Aorta (tissue), 5 donors: ENCODE data around the gene CNGA4. TPM values are rescaled to one million over a fixed set of nuclear protein-coding genes. Genes with fewer than 3 reads are reported as not detected.
"Not testable (repeated sequence)": the region's sequence is repeated elsewhere in the genome, so short reads cannot be mapped to it uniquely, and the experiment has no call there.

Experiments used
- ATAC-seq: fragments of 200-7000 bp; cut with Tn5 transposase; one replicate; pipeline ENCODE4 v1.9.1; 2022; ENCODE audit warnings: moderate library complexity; ENCODE audit not compliant: low FRiP score
- DNase-seq, 2 donors: peaks; one replicate each; pipeline ENCODE4 v3.0.0-alpha.2; 2020
- H3K27ac ChIP-seq, 2 donors: one replicate each; pipeline ENCODE4 v1.5.1; 2013; ENCODE audit warnings: low read length in 2 of 2, mild to moderate bottlenecking in 2 of 2, moderate library complexity in 2 of 2, control low read depth in 1 of 2, inconsistent platforms in 1 of 2, low read depth in 1 of 2
- H3K27me3 ChIP-seq, 2 donors: one replicate each; pipeline ENCODE4 v1.6.1; 2013; ENCODE audit warnings: control low read depth in 1 of 2, low read length in 1 of 2, mild to moderate bottlenecking in 1 of 2, moderate library complexity in 1 of 2; ENCODE audit not compliant: insufficient read depth in 2 of 2, control insufficient read depth in 1 of 2
- H3K36me3 ChIP-seq, 2 donors: one replicate each; pipeline ENCODE4 v1.6.1; 2013; ENCODE audit warnings: control low read depth in 1 of 2, low read length in 1 of 2, mild to moderate bottlenecking in 1 of 2; ENCODE audit not compliant: insufficient read depth in 2 of 2, control insufficient read depth in 1 of 2
- H3K4me1 ChIP-seq, 2 donors: one replicate each; pipeline ENCODE4 v1.6.1; 2013; ENCODE audit warnings: low read length in 2 of 2, control low read depth in 1 of 2, mild to moderate bottlenecking in 1 of 2, moderate library complexity in 1 of 2; ENCODE audit not compliant: insufficient read depth in 2 of 2, control insufficient read depth in 1 of 2
- H3K4me3 ChIP-seq, 2 donors: one replicate each; pipeline ENCODE4 v1.5.1; 2013; ENCODE audit warnings: low read length in 2 of 2, control low read depth in 1 of 2, mild to moderate bottlenecking in 1 of 2
- H3K9me3 ChIP-seq: one replicate; pipeline ENCODE4 v1.6.1; 2013; ENCODE audit warnings: mild to moderate bottlenecking, low read length; ENCODE audit not compliant: control insufficient read depth
- WGBS, 2 donors: extraction: QIAGEN DNeasy Blood & Tissue Kit; methylation state at CpG; one replicate each; pipeline ENCODE4 v1.1.7; 2013; 5-methylcytosine and 5-hydroxymethylcytosine counted together
- intact Hi-C, 2 donors: fragments of 100-400 bp; cut with DNase I; formaldehyde crosslinking; loops; one replicate each; pipeline versions ENCODE4 v1.14.2 to v1.15.0; 2022
- polyA plus RNA-seq, 2 donors: library from polyadenylated mRNA; stranded (reverse); fragments of 200-250 nt; gene quantifications; one replicate each; pipeline ENCODE4 v1.2.3, GENCODE V29; 2013
- total RNA-seq, 2 donors: library from RNA; stranded (reverse); fragmentation: NEBNext Ultra II Directional; extraction: Animal tissue kit (Norgen Biotek cat#: 25700); gene quantifications; one replicate each; pipeline ENCODE4 v1.2.1, GENCODE V29; 2021
- donor health status: healthy with polysubstance abuse.
- donor health status: Bipolar disorder and iron deficiency.
- donor health status: DM: no; HTN: no; CAD: no.
- donor health status: DM: no; HTN: no; CAD: no.
- donor health status: DM: yes; HTN: yes; CAD: no.

CNGA4 gene
- total and polyA plus RNA-seq, 4 donors: 0.33 to 0.38 (median 0.38) TPM; not detected in 1

DNA sequence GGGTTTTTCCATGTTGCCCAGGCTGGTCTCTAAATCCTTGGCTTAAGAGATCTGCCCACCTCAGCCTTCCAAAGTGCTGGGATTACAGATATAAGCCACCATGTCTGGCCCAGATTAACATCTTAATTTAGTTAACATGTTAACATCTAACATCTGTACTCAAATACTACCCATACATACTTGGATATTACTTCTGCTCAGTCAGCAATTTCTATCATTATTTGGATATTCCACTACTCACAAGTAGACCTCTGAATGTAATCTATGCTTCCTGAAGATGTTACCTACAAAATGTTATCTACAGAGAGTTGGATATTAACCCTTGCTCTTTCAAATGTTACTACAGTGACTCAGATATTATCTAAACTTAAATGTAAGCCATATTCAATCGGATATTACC lies 24.8 kb downstream of the CNGA4 start:
- Histone ChIP-seq H3K36me3 (no peaks in the 10 kb centered on the region), H3K4me3 (no peak overlapping the region), H3K27me3 (no peaks in the 10 kb centered on the region), H3K9me3 (no peaks in the 10 kb centered on the region), H3K27ac (no peak overlapping the region), H3K4me1 (no peaks in the 10 kb centered on the region)
- 91 to 92% methylated on average over 1 of the region's 1 CpG for WGBS, 2 donors
- no peak for ATAC-seq
- intact Hi-C loops: no loop called here
- no peak for DNase-seq

- intact Hi-C loops: no loop called here
- Histone ChIP-seq H3K27ac (no peak overlapping the region), H3K4me3 (no peak overlapping the region), H3K9me3 (no peaks in the 10 kb centered on the region), H3K36me3 (no peaks in the 10 kb centered on the region), H3K27me3 (no peaks in the 10 kb centered on the region), H3K4me1 (no peaks in the 10 kb centered on the region)
- 81 to 89% methylated on average over 1 of the region's 1 CpG for WGBS, 2 donors
- no peak for DNase-seq
- ATAC-seq: no peak
Observed at GRCh38 chr11:6268820-6269219, 29.9 kb downstream of the CNGA4 start.

DNA sequence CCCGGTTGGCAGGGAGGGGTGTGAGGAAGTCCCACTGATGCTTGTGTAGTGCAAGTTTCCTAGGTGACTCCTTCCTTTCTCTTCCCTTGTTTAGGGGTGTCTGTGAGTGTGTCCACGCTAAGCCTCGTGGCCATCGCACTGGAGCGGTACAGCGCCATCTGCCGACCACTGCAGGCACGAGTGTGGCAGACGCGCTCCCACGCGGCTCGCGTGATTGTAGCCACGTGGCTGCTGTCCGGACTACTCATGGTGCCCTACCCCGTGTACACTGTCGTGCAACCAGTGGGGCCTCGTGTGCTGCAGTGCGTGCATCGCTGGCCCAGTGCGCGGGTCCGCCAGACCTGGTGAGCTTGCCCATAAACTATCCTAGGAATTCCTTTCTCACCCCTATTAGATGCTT lies 31.1 kb downstream of the CNGA4 start:
- intact Hi-C loops: no loop called here
- Histone ChIP-seq H3K27ac (no peak overlapping the region), H3K36me3 (no peaks in the 10 kb centered on the region), H3K4me3 (no peak overlapping the region), H3K27me3 (no peaks in the 10 kb centered on the region), H3K9me3 (no peaks in the 10 kb centered on the region), H3K4me1 (no peaks in the 10 kb centered on the region)
- ATAC-seq: no peak
- WGBS, 2 donors: 87% methylated on average over 24 of the region's 24 CpGs
- DNase-seq: no peak

- Histone ChIP-seq H3K4me1 (no peaks in the 10 kb centered on the region), H3K4me3 (no peak overlapping the region), H3K27ac (no peak overlapping the region), H3K36me3 (no peaks in the 10 kb centered on the region), H3K9me3 (no peaks in the 10 kb centered on the region), H3K27me3 (no peaks in the 10 kb centered on the region)
- WGBS, 2 donors: 78 to 86% methylated on average over 41 of the region's 41 CpGs
- no peak for ATAC-seq
- intact Hi-C loops: no loop called here
- DNase-seq: no peak
Observed at GRCh38 chr11:6270584-6271246, 31.8 kb downstream of the CNGA4 start.

GRCh38 chr11:6271598-6271997 lies 32.7 kb downstream of the CNGA4 start:
- Histone ChIP-seq H3K36me3 (no peaks in the 10 kb centered on the region), H3K4me1 (no peaks in the 10 kb centered on the region), H3K4me3 (no peak overlapping the region), H3K9me3 (no peaks in the 10 kb centered on the region), H3K27me3 (no peaks in the 10 kb centered on the region), H3K27ac (no peak overlapping the region)
- DNase-seq (no peak), ATAC-seq (no peak)
- WGBS, 2 donors: 59 to 64% methylated on average over 3 of the region's 3 CpGs
- intact Hi-C loops: no loop called here

- no peak for ATAC-seq
- intact Hi-C loops: no loop called here
- no peak for DNase-seq
- no peaks in the 10 kb centered on the region for H3K27me3 ChIP-seq
- H3K36me3 ChIP-seq: no peaks in the 10 kb centered on the region
- H3K4me1 ChIP-seq: no peaks in the 10 kb centered on the region
- H3K4me3 ChIP-seq: no peak overlapping the region
- H3K27ac ChIP-seq: no peak overlapping the region
- H3K9me3 ChIP-seq: no peaks in the 10 kb centered on the region
- 19 to 27% methylated on average over 3 to 4 of the region's 4 CpGs for WGBS, 2 donors
Observed at GRCh38 chr11:6273188-6273587, 34.3 kb downstream of the CNGA4 start.

- H3K27me3 ChIP-seq, H3K9me3 ChIP-seq, ATAC-seq, intact Hi-C loops, DNase-seq, H3K27ac ChIP-seq, H3K36me3 ChIP-seq, H3K4me1 ChIP-seq, H3K4me3 ChIP-seq: not testable (repeated sequence)
- 80 to 81% methylated on average over 7 of the region's 7 CpGs for WGBS, 2 donors
Observed at GRCh38 chr11:6280809-6281208, 41.9 kb downstream of the CNGA4 start.

DNA sequence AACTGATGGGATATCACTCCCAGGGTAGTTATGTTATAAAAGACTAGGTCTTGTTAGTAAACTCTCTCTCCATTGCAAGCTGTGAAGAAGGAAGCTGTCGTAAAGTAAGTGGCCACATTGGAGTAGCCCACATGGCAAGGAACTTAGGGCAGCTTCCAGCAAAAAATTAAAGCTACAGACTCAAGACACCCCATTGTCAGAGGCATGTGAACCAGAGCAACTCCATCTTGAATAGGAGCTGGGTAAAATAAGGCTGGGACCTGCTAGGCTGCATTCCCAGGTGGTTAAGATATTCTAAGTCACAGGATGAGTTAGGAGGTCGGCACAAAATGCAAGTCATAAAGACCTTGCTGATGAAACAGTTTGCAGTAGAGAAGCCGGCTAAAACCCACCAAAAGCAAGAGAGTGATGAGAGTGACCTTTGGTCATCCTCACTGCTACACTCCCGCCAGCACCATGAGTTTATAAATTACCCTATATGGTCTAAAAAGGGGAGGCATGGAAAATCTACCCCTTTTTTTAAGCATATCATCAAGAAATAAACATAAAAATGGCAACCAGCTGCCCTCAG lies 44.6 kb downstream of the CNGA4 start:
- WGBS, 2 donors: 83 to 88% methylated on average over 4 of the region's 4 CpGs
- intact Hi-C loops: no loop called here

GRCh38 chr11:6284250-6284649 lies 45.4 kb downstream of the CNGA4 start:
- H3K4me1 ChIP-seq: no peaks in the 10 kb centered on the region
- no peak for ATAC-seq
- no peaks in the 10 kb centered on the region for H3K9me3 ChIP-seq
- H3K27ac ChIP-seq: no peak overlapping the region
- WGBS, 2 donors: 95 to 96% methylated on average over 3 of the region's 3 CpGs
- H3K27me3 ChIP-seq: peaks cover 0 to 2% of the 10 kb centered on the region in 2 donors
- intact Hi-C loops: no loop called here
- no peak overlapping the region for H3K4me3 ChIP-seq
- DNase-seq: no peak
- H3K36me3 ChIP-seq: no peaks in the 10 kb centered on the region

More for the DNA sequence above, 44.6 kb downstream of the CNGA4 start:
- H3K27ac ChIP-seq: no peak overlapping the region
- no peak for ATAC-seq
- no peak overlapping the region for H3K4me3 ChIP-seq
- DNase-seq: no peak
- H3K9me3 ChIP-seq: no peaks in the 10 kb centered on the region
- H3K27me3 ChIP-seq: peaks cover 0 to 2% of the 10 kb centered on the region in 2 donors
- H3K36me3 ChIP-seq: no peaks in the 10 kb centered on the region
- H3K4me1 ChIP-seq: no peaks in the 10 kb centered on the region
